GM06990 (cell line): Measurements from ENCODE around the gene KRT32.
"Not testable (repeated sequence)": the region's sequence is repeated elsewhere in the genome, so short reads cannot be mapped to it uniquely, and the experiment has no call there.

Experiments used
- DNase-seq: peaks from one replicate; pipeline ENCODE4 v3.0.0-alpha.2; 2011; ENCODE audit not compliant: insufficient read length; ENCODE audit errors: extremely low read depth
- H3K27me3 ChIP-seq: replicated peaks from 2 replicates; pipeline ENCODE4 v1.6.0; 2011; ENCODE audit warnings: low read length; ENCODE audit not compliant: control insufficient read depth, insufficient read depth
- H3K36me3 ChIP-seq: 2 replicates; pipeline ENCODE4 v1.5.1; 2011; ENCODE audit warnings: low read length; ENCODE audit not compliant: control insufficient read depth, insufficient read depth
- H3K4me3 ChIP-seq: replicated peaks from 2 replicates; pipeline ENCODE4 v1.5.1; 2011; ENCODE audit warnings: low read depth, mild to moderate bottlenecking, control low read depth, low read length
- TF ChIP-seq, protein P1 (sequence below): IDR thresholded peaks from 2 replicates; pipeline ENCODE4 v1.5.1; 2011; ENCODE audit warnings: low read length, control low read depth, mild to moderate bottlenecking, inconsistent platforms; ENCODE audit not compliant: insufficient read depth, poor library complexity, severe bottlenecking

The KRT32 gene

DNA sequence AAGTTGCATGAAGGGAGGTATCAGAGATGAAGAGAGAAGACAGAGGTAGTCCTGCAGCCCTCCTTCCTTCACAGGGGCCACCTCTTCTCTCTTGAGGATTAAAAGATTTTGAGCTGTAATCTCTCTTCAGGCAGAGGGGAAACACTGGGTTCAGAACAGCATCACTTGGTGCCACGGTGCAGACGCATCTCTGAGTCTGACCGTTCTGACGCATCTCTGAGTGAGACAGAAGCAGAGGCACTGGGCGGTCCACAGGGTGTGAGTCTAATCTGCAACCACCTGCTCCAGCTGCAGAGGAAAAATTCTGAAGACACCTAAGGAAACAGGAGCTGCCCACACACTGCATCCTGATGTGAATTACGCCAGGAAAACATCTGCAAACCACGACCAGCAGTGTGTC is 37.5 kb downstream of the KRT32 start:
- no peak overlapping the region for H3K4me3 ChIP-seq
- TF ChIP-seq, protein P1, sequence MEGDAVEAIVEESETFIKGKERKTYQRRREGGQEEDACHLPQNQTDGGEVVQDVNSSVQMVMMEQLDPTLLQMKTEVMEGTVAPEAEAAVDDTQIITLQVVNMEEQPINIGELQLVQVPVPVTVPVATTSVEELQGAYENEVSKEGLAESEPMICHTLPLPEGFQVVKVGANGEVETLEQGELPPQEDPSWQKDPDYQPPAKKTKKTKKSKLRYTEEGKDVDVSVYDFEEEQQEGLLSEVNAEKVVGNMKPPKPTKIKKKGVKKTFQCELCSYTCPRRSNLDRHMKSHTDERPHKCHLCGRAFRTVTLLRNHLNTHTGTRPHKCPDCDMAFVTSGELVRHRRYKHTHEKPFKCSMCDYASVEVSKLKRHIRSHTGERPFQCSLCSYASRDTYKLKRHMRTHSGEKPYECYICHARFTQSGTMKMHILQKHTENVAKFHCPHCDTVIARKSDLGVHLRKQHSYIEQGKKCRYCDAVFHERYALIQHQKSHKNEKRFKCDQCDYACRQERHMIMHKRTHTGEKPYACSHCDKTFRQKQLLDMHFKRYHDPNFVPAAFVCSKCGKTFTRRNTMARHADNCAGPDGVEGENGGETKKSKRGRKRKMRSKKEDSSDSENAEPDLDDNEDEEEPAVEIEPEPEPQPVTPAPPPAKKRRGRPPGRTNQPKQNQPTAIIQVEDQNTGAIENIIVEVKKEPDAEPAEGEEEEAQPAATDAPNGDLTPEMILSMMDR = no peak
- no peak for DNase-seq
- H3K27me3 ChIP-seq = no peaks in the 10 kb centered on the region
- no peaks in the 10 kb centered on the region for H3K36me3 ChIP-seq

GRCh38 chr17:41428591-41429291 is 38.4 kb downstream of the KRT32 start:
- Histone ChIP-seq H3K4me3 (no peak overlapping the region), H3K36me3 (no peaks in the 10 kb centered on the region), H3K27me3 (no peaks in the 10 kb centered on the region)
- no peak for DNase-seq
- TF ChIP-seq, protein P1 = no peak

DNA sequence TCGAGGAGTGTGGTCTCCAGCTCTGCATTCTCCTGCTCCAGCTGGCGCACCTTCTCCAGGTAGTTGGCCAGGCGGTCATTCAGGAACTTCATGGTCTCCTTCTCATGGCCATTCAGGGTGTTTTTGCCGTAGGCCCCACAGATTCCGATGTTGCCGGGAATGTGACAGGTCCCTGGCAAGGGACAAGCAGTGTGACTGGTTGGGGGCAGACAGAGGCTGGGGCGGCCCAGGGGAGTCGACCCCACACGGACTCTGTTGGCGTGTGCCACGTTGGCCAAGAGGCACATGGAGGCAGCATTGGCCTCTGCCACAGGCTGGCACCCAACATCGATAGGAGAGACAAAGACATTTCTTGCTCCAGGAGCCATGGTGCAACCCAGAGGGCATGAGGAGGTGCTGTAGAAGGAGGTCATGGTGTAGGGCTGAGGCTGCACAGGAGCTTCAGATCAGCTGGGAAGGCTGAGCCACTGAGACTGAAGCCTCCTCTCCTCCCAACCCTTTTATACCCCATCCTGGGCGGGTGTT is 43.0 kb downstream of the KRT32 start, which contains the start of gene KRT37:
KRT37 (minus strand) TSS at position 475 of the 525 bp plus-strand sequence; CDS start at position 413, 62 bp downstream.
- Histone ChIP-seq H3K27me3 (no peaks in the 10 kb centered on the region), H3K4me3 (no peak within 1 kb of the TSS), H3K36me3 (no peaks in the 10 kb centered on the region)
- no peak for DNase-seq
- TF ChIP-seq, protein P1 = no peak

GRCh38 chr17:41422586-41422985 is 44.6 kb downstream of the KRT32 start:
- H3K36me3 ChIP-seq, DNase-seq, H3K27me3 ChIP-seq, H3K4me3 ChIP-seq: not testable (repeated sequence)

DNA sequence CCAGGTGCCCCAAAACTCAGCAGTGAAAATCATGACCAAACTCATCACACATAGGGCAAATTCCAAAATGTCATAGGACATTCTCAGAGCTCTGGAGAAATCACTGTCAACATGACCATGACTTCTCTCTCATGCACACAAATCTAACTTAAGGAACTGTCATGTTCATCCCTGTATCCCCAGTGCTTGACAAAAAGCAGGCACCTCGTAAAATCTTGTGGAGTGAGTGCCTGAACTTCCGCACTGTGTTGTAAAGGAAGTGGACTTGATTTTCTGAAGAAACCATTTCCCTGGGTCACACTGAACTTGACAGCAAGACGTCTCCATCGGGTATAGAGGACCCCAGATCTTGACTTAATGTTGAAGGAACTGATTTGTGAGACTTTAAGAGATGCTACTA is 45.6 kb downstream of the KRT32 start:
- Histone ChIP-seq H3K4me3 (no peak overlapping the region), H3K27me3 (no peaks in the 10 kb centered on the region), H3K36me3 (no peaks in the 10 kb centered on the region)
- TF ChIP-seq, protein P1 = no peak
- DNase-seq = no peak

- no peaks in the 10 kb centered on the region for H3K27me3 ChIP-seq
- no peak for DNase-seq
Measured at GRCh38 chr17:41421116-41421515, 46.1 kb downstream of the KRT32 start.

More at GRCh38 chr17:41421116-41421515, 46.1 kb downstream of the KRT32 start:
- TF ChIP-seq, protein P1 = no peak
- H3K4me3 ChIP-seq = no peak overlapping the region
- H3K36me3 ChIP-seq = no peaks in the 10 kb centered on the region
